Ovary (tissue), 9 donors: ENCODE measurements around the gene ATF7IP2. TPM values are rescaled to one million over a fixed set of nuclear protein-coding genes. Genes with fewer than 3 reads are reported as not detected.
"Not testable (repeated sequence)": the region's sequence is repeated elsewhere in the genome, so short reads cannot be mapped to it uniquely, and the experiment has no call there.

ENCODE experiments used
- DNase-seq, 5 donors: peaks; one replicate each; pipeline ENCODE4 v3.0.0-alpha.2; 2019 to 2020
- H3K27ac ChIP-seq, 2 donors: fragments of 200-600 bp; one replicate each; pipeline versions ENCODE4 v1.5.1 to v1.8.0; 2019 to 2022
- H3K27me3 ChIP-seq: fragments of 200-600 bp; one replicate; pipeline ENCODE4 v1.8.0; 2022
- H3K36me3 ChIP-seq: fragments of 200-600 bp; sonication (generic); one replicate; pipeline ENCODE4 v1.5.1; 2019
- H3K4me1 ChIP-seq: one replicate; pipeline ENCODE4 v1.8.1; 2013; ENCODE audit warnings: mild to moderate bottlenecking, moderate library complexity; ENCODE audit not compliant: insufficient read depth
- H3K4me3 ChIP-seq: fragments of 200-600 bp; sonication (generic); one replicate; pipeline ENCODE4 v1.5.1; 2017
- H3K9me3 ChIP-seq, 2 donors: fragments of 200-600 bp in 1 of 2; sonication (generic) in 1 of 2; one replicate each; pipeline versions ENCODE4 v1.5.1 to v1.8.1; 2013 to 2019; ENCODE audit warnings: mild to moderate bottlenecking in 1 of 2, moderate library complexity in 1 of 2
- EP300 ChIP-seq: sonication (generic); formaldehyde crosslinking; IDR thresholded peaks from one replicate; pipeline ENCODE4 v1.6.1; 2017; ENCODE audit warnings: antibody characterized with exemption
- POLR2A ChIP-seq: fragments of 450-650 bp; IDR thresholded peaks from one replicate; pipeline ENCODE4 v1.6.1; 2017; ENCODE audit warnings: antibody characterized with exemption, mild to moderate bottlenecking, moderate library complexity
- WGBS, 3 donors: extraction: QIAGEN DNeasy Blood & Tissue Kit in 1 of 3; methylation state at CpG; one replicate each; pipeline versions ENCODE4 v1.1.5 to v1.1.7; 2013 to 2017; 5-methylcytosine and 5-hydroxymethylcytosine counted together
- intact Hi-C, 4 donors: fragments of 100-400 bp; cut with DNase I; formaldehyde crosslinking; loops; one replicate each; pipeline versions ENCODE4 v1.11.0 to v1.15.1; 2022 to 2023
- polyA plus RNA-seq, 2 donors: library from polyadenylated mRNA; stranded (reverse); fragments of 200-250 nt in 1 of 2; fragments of 350-450 nt in 1 of 2; fragmentation: Illumina TruSeq in 1 of 2; extraction: RNeasy Lipid Tissue Mini Kit (QIAGEN cat#74804) in 1 of 2; gene quantifications; one replicate each; pipeline ENCODE4 v1.2.3, GENCODE V29; 2013 to 2014
- total RNA-seq, 7 donors: library from RNA; depleted of rRNA in 2 of 7; stranded (reverse); fragments of >200 nt in 2 of 7; fragmentation: NEBNext Ultra II Directional in 3 of 7; extraction: Animal tissue kit (Norgen Biotek cat#: 25700) in 3 of 7; gene quantifications; one replicate each; pipeline versions ENCODE4 v1.1.0 to v1.2.4, GENCODE V29; 2016 to 2023
- TF ChIP-seq, protein P1 (sequence below), 3 donors: fragments of 450-650 bp in 2 of 3; fragments of 200-600 bp in 1 of 3; IDR thresholded peaks; one replicate each; pipeline versions ENCODE4 v1.5.1 to v1.8.0; 2016 to 2022; ENCODE audit warnings: antibody characterized with exemption in 3 of 3, mild to moderate bottlenecking in 1 of 3
- donor health status: DM: no; HTN: no; CAD: no; lungs with moderate emphysema.
- donor health status: DM: no; HTN: no; CAD: no.
- donor health status: Bipolar disorder and iron deficiency.
- donor health status: DM: yes; HTN: yes; CAD: no.
- donor health status: DM: no; HTN: no; CAD: no.
- donor health status: DM: yes; HTN: yes; CAD: no.

Gene ATF7IP2
- total and polyA plus RNA-seq, 9 donors = 3.5 to 20.8 (median 8.8) TPM

DNA sequence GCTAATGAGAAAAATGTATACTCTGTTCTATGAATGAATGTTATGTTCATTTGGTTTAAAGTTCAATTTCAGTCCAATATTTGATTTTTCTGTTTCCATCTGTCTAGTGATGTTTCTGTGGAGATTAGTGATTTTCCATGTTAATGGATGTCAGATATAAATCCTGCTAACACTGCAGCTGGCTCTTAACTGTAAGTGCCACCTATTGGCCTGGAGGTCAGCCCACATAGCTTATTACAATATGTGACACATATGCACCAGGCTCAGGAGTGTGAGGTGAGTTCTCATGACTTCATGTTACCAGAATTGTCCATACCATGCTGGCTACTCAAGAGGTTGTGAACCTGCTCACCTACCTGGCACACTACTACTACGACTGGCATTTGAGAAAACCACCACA is 17.1 kb downstream of the ATF7IP2 start:
- Histone ChIP-seq H3K4me1 (no peaks in the 10 kb centered on the region), H3K9me3 (peaks cover 0 to 4% of the 10 kb centered on the region in 2 donors), H3K36me3 (no peaks in the 10 kb centered on the region), H3K4me3 (no peak overlapping the region), H3K27ac (no peak overlapping the region), H3K27me3 (no peaks in the 10 kb centered on the region)
- DNase-seq = no peak
- TF ChIP-seq POLR2A (no peak), EP300 (no peak)
- TF ChIP-seq, protein P1, sequence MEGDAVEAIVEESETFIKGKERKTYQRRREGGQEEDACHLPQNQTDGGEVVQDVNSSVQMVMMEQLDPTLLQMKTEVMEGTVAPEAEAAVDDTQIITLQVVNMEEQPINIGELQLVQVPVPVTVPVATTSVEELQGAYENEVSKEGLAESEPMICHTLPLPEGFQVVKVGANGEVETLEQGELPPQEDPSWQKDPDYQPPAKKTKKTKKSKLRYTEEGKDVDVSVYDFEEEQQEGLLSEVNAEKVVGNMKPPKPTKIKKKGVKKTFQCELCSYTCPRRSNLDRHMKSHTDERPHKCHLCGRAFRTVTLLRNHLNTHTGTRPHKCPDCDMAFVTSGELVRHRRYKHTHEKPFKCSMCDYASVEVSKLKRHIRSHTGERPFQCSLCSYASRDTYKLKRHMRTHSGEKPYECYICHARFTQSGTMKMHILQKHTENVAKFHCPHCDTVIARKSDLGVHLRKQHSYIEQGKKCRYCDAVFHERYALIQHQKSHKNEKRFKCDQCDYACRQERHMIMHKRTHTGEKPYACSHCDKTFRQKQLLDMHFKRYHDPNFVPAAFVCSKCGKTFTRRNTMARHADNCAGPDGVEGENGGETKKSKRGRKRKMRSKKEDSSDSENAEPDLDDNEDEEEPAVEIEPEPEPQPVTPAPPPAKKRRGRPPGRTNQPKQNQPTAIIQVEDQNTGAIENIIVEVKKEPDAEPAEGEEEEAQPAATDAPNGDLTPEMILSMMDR (IDR thresholded peaks at IDR 0.05) = no peak
- 87 to 94% (median 92%) methylated on average over 1 of the region's 1 CpG for WGBS, 3 donors
- intact Hi-C loops = no loop called here

DNA sequence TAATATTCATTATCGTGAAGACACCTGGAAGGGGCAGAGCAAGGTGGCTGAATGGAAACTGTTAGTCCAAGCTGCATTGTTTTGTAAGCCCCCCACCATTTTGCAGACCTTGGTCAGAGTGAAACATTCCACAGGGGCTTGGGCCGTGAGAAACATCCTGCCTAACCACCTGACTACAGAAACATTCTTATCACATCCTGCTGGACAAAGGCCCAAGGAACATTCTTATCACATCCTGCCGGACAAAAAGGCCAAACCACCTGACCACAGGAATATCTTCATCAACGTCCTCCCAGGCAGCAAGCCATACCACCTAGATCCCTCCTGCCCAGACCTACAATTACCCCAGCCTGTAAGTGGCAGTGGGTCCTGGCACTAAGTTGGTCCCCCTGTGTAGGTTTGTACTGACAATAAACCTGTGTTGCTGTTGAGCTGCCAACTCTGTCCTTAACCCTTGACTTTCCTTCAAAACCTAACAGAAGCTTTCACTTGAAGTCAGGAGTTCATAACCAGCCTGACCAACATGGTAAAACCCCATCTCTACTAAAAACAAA is 19.6 kb downstream of the ATF7IP2 start:
- no peak overlapping the region for H3K27ac ChIP-seq
- TF ChIP-seq EP300 = no peak
- TF ChIP-seq POLR2A = no peak
- TF ChIP-seq, protein P1 (IDR thresholded peaks at IDR 0.05) = no peak
- H3K9me3 ChIP-seq = peaks cover 0 to 6% of the 10 kb centered on the region in 2 donors

DNA sequence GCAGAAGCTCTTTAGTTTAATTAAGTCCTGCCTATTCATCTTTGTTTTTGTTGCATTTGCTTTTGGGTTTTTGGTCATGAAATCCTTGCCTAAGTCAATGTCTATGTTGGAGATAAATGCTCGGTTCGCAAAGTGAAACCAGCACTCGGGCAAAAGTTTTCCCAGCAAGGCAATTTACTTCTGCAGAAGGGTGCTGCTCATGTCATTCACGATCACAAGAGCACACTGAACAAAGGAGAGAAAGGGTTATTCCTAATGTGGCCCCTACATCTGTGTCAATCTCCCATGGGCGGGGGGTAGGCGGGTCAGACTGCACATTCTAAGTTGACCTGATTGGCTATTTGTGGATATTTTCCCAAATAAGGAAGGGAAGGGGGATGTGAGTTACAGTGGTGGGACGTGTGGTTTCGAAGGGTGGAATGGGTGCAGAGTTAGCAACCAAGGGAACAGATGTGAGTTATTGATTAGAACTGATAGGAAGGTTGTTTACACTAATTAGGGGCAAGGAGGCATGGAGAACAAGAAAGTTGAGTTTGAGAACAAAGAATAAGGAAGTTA is 23.0 kb downstream of the ATF7IP2 start:
- no peak overlapping the region for H3K27ac ChIP-seq
- no peaks in the 10 kb centered on the region for H3K27me3 ChIP-seq
- H3K36me3 ChIP-seq = no peaks in the 10 kb centered on the region
- TF ChIP-seq POLR2A = no peak
- TF ChIP-seq EP300 = no peak
- TF ChIP-seq, protein P1 (IDR thresholded peaks at IDR 0.05) = no peak
- WGBS, 3 donors = 82 to 84% (median 83%) methylated on average over 8 of the region's 8 CpGs
- intact Hi-C loops = no loop called here
- no peaks in the 10 kb centered on the region for H3K4me1 ChIP-seq
- no peak for DNase-seq
- H3K9me3 ChIP-seq = peaks cover 0 to 6% of the 10 kb centered on the region in 2 donors
- no peak overlapping the region for H3K4me3 ChIP-seq

More for the DNA sequence above, 19.6 kb downstream of the ATF7IP2 start:
- no peak for DNase-seq
- WGBS, 3 donors = 37 to 58% (median 42%) methylated on average over 4 of the region's 4 CpGs
- Histone ChIP-seq H3K4me3 (no peak overlapping the region), H3K27me3 (no peaks in the 10 kb centered on the region), H3K4me1 (no peaks in the 10 kb centered on the region), H3K36me3 (no peaks in the 10 kb centered on the region)
- intact Hi-C loops = no loop called here

DNA sequence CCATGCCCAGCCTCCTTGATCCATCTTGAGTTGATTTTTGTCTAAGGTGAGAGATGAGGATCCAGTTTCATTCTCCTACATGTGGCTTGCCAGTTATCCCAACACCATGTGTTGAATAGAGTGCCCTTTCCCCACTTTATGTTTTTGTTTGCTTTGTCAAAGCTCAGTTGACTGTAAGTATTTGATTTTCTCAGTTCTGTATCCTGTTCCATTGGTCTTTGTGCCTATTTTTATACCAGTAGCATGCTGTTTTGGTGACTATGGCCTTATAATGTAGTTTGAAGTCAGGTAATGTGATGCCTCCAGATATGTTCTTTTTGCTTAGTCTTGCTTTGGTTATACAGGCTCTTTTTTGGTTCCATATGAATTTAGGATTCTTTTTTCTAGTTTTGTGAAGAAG is 23.9 kb downstream of the ATF7IP2 start:
- H3K27me3 ChIP-seq, H3K4me3 ChIP-seq, DNase-seq, intact Hi-C loops, H3K9me3 ChIP-seq, H3K4me1 ChIP-seq, H3K36me3 ChIP-seq, H3K27ac ChIP-seq: not testable (repeated sequence)

DNA sequence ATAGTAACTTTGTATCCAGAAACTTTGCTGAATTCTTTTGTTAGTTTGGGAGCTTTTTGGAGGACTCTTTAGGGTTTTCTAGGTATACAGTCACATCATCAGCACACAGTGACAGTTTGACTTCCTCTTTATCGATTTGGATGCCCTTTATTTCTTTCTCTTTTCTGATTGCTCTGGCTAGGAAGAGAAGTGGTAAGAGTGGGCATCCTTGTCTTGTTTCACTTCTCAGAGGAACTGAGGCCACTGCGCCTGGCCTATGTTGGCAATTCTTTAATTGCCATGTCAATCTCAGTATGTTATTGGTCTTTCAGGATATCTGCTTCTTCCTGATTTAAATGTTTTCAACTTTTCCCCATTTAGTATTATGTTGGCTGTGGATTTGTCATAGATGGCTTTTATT is 24.6 kb downstream of the ATF7IP2 start:
- DNase-seq = no peak
- TF ChIP-seq POLR2A (no peak), EP300 (no peak)
- TF ChIP-seq, protein P1 (IDR thresholded peaks at IDR 0.05) = no peak
- H3K4me1 ChIP-seq = no peaks in the 10 kb centered on the region
- H3K36me3 ChIP-seq = no peaks in the 10 kb centered on the region
- no peak overlapping the region for H3K4me3 ChIP-seq
- intact Hi-C loops = no loop called here
- peaks cover 0 to 6% of the 10 kb centered on the region in 2 donors for H3K9me3 ChIP-seq
- no peaks in the 10 kb centered on the region for H3K27me3 ChIP-seq
- 94 to 98% (median 97%) methylated on average over 2 of the region's 2 CpGs for WGBS, 3 donors
- no peak overlapping the region for H3K27ac ChIP-seq
